Spleen (tissue), 11 donors: Measurements from ENCODE around the gene ACSS1. TPM values are rescaled to one million over a fixed set of nuclear protein-coding genes. Genes with fewer than 3 reads are reported as not detected.

Experiments
- DNase-seq: peaks from one replicate; pipeline ENCODE4 v3.0.0-alpha.2; 2020
- H3K27ac ChIP-seq, 8 donors: fragments of 200-600 bp; sonication (generic) in 7 of 8; 1 replicate in 4 of 8; 2 replicates in 4 of 8; pipeline versions ENCODE4 v1.5.0 to v1.8.0; 2016 to 2021; ENCODE audit warnings: inconsistent platforms in 4 of 8, mild to moderate bottlenecking in 4 of 8, moderate library complexity in 1 of 8
- H3K27me3 ChIP-seq, 7 donors: fragments of 200-600 bp; sonication (generic) in 6 of 7; replicated peaks in 1 of 7; 1 replicate in 4 of 7; 2 replicates in 3 of 7; pipeline versions ENCODE4 v1.5.0 to v1.8.0; 2016 to 2021; ENCODE audit warnings: inconsistent platforms in 3 of 7, mild to moderate bottlenecking in 1 of 7
- H3K36me3 ChIP-seq, 6 donors: fragments of 200-600 bp; sonication (generic) in 5 of 6; 1 replicate in 4 of 6; 2 replicates in 2 of 6; pipeline versions ENCODE4 v1.5.0 to v1.8.0; 2016 to 2021; ENCODE audit warnings: inconsistent platforms in 2 of 6
- H3K4me1 ChIP-seq, 6 donors: fragments of 200-600 bp; sonication (generic) in 5 of 6; 1 replicate in 3 of 6; 2 replicates in 3 of 6; pipeline versions ENCODE4 v1.5.0 to v1.8.0; 2016 to 2021; ENCODE audit warnings: inconsistent platforms in 3 of 6
- H3K4me3 ChIP-seq, 8 donors: fragments of 200-600 bp; sonication (generic) in 7 of 8; 1 replicate in 4 of 8; 2 replicates in 4 of 8; pipeline versions ENCODE4 v1.5.0 to v1.8.0; 2016 to 2021; ENCODE audit warnings: inconsistent platforms in 4 of 8, mild to moderate bottlenecking in 4 of 8, moderate library complexity in 2 of 8
- H3K9me3 ChIP-seq, 8 donors: fragments of 200-600 bp; sonication (generic) in 7 of 8; 1 replicate in 4 of 8; 2 replicates in 4 of 8; pipeline versions ENCODE4 v1.5.0 to v1.8.0; 2016 to 2021; ENCODE audit warnings: inconsistent platforms in 4 of 8
- CTCF ChIP-seq, 11 experiments: fragments of 200-600 bp in 7 of 11; fragments of 450-650 bp in 4 of 11; sonication (generic) in 4 of 11; IDR thresholded peaks in 8 of 11; conservative IDR thresholded peaks in 3 of 11; 1 replicate in 7 of 11; 2 replicates in 4 of 11; pipeline versions ENCODE4 v1.4.0 to v1.8.0; 2016 to 2021; ENCODE audit warnings: antibody characterized with exemption in 11 of 11, inconsistent platforms in 4 of 11, mild to moderate bottlenecking in 1 of 11
- POLR2A ChIP-seq, 3 donors: fragments of 450-650 bp; IDR thresholded peaks; one replicate each; pipeline ENCODE4 v1.5.1; 2017; ENCODE audit warnings: antibody characterized with exemption in 3 of 3, mild to moderate bottlenecking in 1 of 3
- POLR2AphosphoS5 ChIP-seq, 3 donors: sonication (generic); formaldehyde crosslinking; IDR thresholded peaks; one replicate each; pipeline ENCODE4 v1.5.1; 2017; ENCODE audit warnings: antibody characterized with exemption in 3 of 3
- WGBS, 5 donors: extraction: QIAGEN DNeasy Blood & Tissue Kit in 3 of 5; methylation state at CpG; one replicate each; pipeline versions ENCODE4 v1.1.5 to v1.1.7; 2013 to 2018; 5-methylcytosine and 5-hydroxymethylcytosine counted together
- intact Hi-C: fragments of 100-400 bp; cut with DNase I; formaldehyde crosslinking; loops from one replicate; pipeline ENCODE4 v1.15.0; 2023; ENCODE audit warnings: low total_unique reads
- polyA plus RNA-seq, 3 donors: library from polyadenylated mRNA; stranded (reverse); fragments of 200-250 nt; gene quantifications; one replicate each; pipeline ENCODE4 v1.2.1, GENCODE V29; 2013
- total RNA-seq, 7 donors: library from RNA; depleted of rRNA in 3 of 7; stranded (reverse); fragments of >200 nt in 3 of 7; fragmentation: NEBNext Ultra II Directional in 4 of 7; extraction: Animal tissue kit (Norgen Biotek cat#: 25700) in 4 of 7; gene quantifications; one replicate each; pipeline versions ENCODE4 v1.1.0 to v1.2.1, GENCODE V29; 2016 to 2021
- donor health status: healthy with polysubstance abuse.
- donor health status: DM: no; HTN: no; CAD: no; lungs with moderate emphysema.
- donor health status: DM: no; HTN: no; CAD: no.
- donor health status: Bipolar disorder and iron deficiency.
- donor health status: healthy.
- donor health status: DM: no; HTN: no; CAD: no.
- donor health status: DM: yes; HTN: yes; CAD: no.

ACSS1 gene
- total and polyA plus RNA-seq, 10 donors, result 20.3 to 50.8 (median 36.4) TPM

DNA sequence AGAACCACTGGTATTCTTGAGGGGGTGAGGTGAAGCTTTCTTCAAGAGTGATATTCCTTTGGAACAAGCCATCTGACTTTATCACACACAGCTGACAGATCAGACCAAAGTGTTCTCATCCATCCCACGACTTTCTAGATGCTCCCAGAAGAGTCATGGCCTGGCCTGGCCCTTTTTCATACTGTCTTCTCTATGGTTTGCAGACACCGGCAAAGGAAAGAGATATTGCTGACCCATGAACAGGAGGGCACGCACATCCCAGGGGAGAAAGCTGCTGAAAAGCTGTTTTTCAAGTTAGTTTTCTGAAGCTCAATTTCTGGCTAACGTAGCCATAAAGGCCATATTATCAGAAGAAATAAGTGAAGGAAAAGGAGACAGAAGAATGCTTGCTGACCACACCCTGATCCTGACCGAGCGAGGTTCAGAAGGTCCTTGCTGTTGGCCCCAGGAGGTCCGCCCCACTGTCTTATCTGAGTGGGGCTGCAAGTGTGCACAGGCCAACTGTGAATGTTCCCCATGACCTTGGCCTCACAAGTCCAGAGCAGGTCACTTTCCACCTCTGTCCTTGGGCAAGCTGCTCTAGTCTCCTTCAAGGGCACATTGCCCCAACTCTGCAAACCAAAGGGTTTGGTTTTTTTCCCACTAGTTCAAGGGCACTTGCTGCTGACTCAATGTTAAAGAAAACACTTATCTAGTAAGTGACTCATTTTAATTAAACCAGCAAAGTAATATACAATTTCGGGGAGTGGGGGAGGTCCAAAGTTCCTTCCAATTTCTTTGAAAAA, 2.0 kb downstream of the ACSS1 start:
- TF ChIP-seq CTCF (IDR thresholded peaks at IDR 0.05 in 8 of 11, conservative IDR thresholded peaks at IDR 0.05 in 3 of 11), result no peak
- TF ChIP-seq POLR2A (IDR thresholded peaks at IDR 0.05), result no peak
- TF ChIP-seq POLR2AphosphoS5 (IDR thresholded peaks at IDR 0.05), result no peak
- WGBS, 5 donors, result 69 to 80% (median 77%) methylated on average over 8 of the region's 8 CpGs
- Histone ChIP-seq H3K27me3 (no peaks in the 10 kb centered on the region), H3K36me3 (peaks cover 0 to 8% (median 0%) of the 10 kb centered on the region in 6 donors), H3K4me3 (peak overlapping the region in 5 of 8 donors; percentile 76 to 96 (median 87)), H3K27ac (peak overlapping the region in 5 of 8 donors; percentile 91 to 98 (median 93)), H3K4me1 (peaks cover 53 to 79% (median 77%) of the 10 kb centered on the region in 6 donors), H3K9me3 (no peaks in the 10 kb centered on the region)
- intact Hi-C loops, result no loop called here
- peak; percentile 70 for DNase-seq

GRCh38 chr20:25054995-25055629, 2.8 kb downstream of the ACSS1 start:
- H3K27ac ChIP-seq, result peak overlapping the region in 6 of 8 donors; percentile 74 to 98 (median 93)
- intact Hi-C loops, result no loop called here
- TF ChIP-seq POLR2A (IDR thresholded peaks at IDR 0.05) (no peak), POLR2AphosphoS5 (IDR thresholded peaks at IDR 0.05) (no peak), CTCF (IDR thresholded peaks at IDR 0.05 in 8 of 11, conservative IDR thresholded peaks at IDR 0.05 in 3 of 11) (no peak)
- no peaks in the 10 kb centered on the region for H3K27me3 ChIP-seq
- peaks cover 0 to 16% (median 0%) of the 10 kb centered on the region in 6 donors for H3K36me3 ChIP-seq
- H3K4me3 ChIP-seq, result peak overlapping the region in 1 of 8 donors; percentile 96
- peaks cover 53 to 87% (median 85%) of the 10 kb centered on the region in 6 donors for H3K4me1 ChIP-seq
- WGBS, 5 donors, result 74 to 85% (median 82%) methylated on average over 10 of the region's 10 CpGs
- no peak for DNase-seq
- H3K9me3 ChIP-seq, result no peaks in the 10 kb centered on the region

GRCh38 chr20:25054096-25054820, 3.7 kb downstream of the ACSS1 start:
- Histone ChIP-seq H3K4me3 (peak overlapping the region in 1 of 8 donors; percentile 45), H3K9me3 (no peaks in the 10 kb centered on the region), H3K36me3 (peaks cover 0 to 19% (median 0%) of the 10 kb centered on the region in 6 donors), H3K27me3 (no peaks in the 10 kb centered on the region), H3K4me1 (peaks cover 54 to 90% (median 84%) of the 10 kb centered on the region in 6 donors), H3K27ac (peak overlapping the region in 7 of 8 donors; percentile 74 to 98 (median 93))
- DNase-seq, result peak; percentile 64
- 52 to 68% (median 61%) methylated on average over 3 of the region's 3 CpGs for WGBS, 5 donors
- intact Hi-C loops, result no loop called here
- no peak for TF ChIP-seq POLR2A (IDR thresholded peaks at IDR 0.05)
- TF ChIP-seq POLR2AphosphoS5 (IDR thresholded peaks at IDR 0.05), result no peak
- no peak for TF ChIP-seq CTCF (IDR thresholded peaks at IDR 0.05 in 8 of 11, conservative IDR thresholded peaks at IDR 0.05 in 3 of 11)
